Hepatocyte (in vitro differentiated cells): ENCODE measurements around the gene RCL1.

Experiments used
- CTCF ChIP-seq: fragments of 200-600 bp; sonication (generic); IDR thresholded peaks from 2 replicates; pipeline ENCODE4 v1.5.1; 2016; ENCODE audit warnings: antibody characterized with exemption, mild to moderate bottlenecking; ENCODE audit not compliant: poor library complexity
- EZH2 ChIP-seq: fragments of 200-600 bp; sonication (generic); IDR thresholded peaks from 2 replicates; pipeline ENCODE4 v1.6.1; 2016; ENCODE audit warnings: antibody characterized with exemption, mild to moderate bottlenecking, borderline replicate concordance
- EZH2phosphoT487 ChIP-seq: fragments of 200-600 bp; sonication (generic); IDR thresholded peaks from one replicate; pipeline ENCODE4 v1.6.1; 2018; ENCODE audit warnings: antibody characterized with exemption, mild to moderate bottlenecking, low read depth, moderate library complexity; ENCODE audit not compliant: unreplicated experiment, severe bottlenecking

- no peak for TF ChIP-seq CTCF
- no peak for TF ChIP-seq EZH2phosphoT487
- TF ChIP-seq EZH2: no peak
Measured at GRCh38 chr9:4875559-4875958, 82.8 kb downstream of the RCL1 start.
